ENCODE results near the gene UBE3D.

DNA sequence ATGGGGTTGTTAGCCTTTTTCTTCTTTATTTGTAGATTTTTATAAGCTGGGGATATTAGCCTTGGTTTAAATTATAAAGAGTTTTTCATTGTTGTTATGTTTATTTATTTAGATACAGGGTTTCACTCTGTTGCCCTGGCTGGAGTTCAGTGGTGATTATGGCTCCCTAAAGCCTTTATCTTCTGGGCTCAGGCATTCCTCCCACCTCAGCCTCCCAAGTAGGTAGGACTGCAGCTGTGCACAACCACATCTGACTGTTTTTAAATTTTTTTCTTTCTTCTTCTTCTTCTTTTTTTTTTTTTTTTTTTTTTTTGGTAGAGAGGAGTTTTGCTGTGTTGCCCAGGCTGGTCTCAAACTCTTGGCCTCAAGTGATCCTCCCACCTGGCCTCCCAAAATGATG, 80.9 kb downstream of the UBE3D start:
- TF ChIP-seq EZH2 (IDR thresholded peaks at IDR 0.05; ENCODE audit: borderline replicate concordance) = no peak
- TF ChIP-seq, protein P1, sequence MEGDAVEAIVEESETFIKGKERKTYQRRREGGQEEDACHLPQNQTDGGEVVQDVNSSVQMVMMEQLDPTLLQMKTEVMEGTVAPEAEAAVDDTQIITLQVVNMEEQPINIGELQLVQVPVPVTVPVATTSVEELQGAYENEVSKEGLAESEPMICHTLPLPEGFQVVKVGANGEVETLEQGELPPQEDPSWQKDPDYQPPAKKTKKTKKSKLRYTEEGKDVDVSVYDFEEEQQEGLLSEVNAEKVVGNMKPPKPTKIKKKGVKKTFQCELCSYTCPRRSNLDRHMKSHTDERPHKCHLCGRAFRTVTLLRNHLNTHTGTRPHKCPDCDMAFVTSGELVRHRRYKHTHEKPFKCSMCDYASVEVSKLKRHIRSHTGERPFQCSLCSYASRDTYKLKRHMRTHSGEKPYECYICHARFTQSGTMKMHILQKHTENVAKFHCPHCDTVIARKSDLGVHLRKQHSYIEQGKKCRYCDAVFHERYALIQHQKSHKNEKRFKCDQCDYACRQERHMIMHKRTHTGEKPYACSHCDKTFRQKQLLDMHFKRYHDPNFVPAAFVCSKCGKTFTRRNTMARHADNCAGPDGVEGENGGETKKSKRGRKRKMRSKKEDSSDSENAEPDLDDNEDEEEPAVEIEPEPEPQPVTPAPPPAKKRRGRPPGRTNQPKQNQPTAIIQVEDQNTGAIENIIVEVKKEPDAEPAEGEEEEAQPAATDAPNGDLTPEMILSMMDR (IDR thresholded peaks at IDR 0.05; ENCODE audit: poor library complexity) = no peak
